ENCODE results near the gene TM7SF2. TPM values are rescaled to one million over a fixed set of nuclear protein-coding genes. Genes with fewer than 3 reads are reported as not detected.
A peak's percentile ranks its signal among the peaks of the same experiment; 100 is the strongest.

TM7SF2 gene
- total RNA-seq, 1 experiment from 2014 or later: 44.2 TPM

GRCh38 chr11:65132988-65133700 is 21.5 kb downstream of the TM7SF2 start:
- TSS peak; percentile 40 for BruUV-seq (replicated peaks)
- Histone ChIP-seq H3K4me2 (ENCODE audit: low read length) (peak overlapping the region; percentile 96), H3K36me3 (ENCODE audit: low read depth, low read length) (peaks cover 32% of the 10 kb centered on the region; the same call in 1 of the 2 replicates), H4K20me1 (ENCODE audit: low read length) (no peaks in the 10 kb centered on the region; the same call in 1 of the 2 replicates), H3K27ac (ENCODE audit: low read length) (no peak overlapping the region), H3K27me3 (ENCODE audit: low read length) (no peaks in the 10 kb centered on the region), H3K79me2 (ENCODE audit: low read length) (peaks cover 35% of the 10 kb centered on the region), H3F3A (ENCODE audit: low read length, unreplicated experiment) (no peaks in the 10 kb centered on the region), H3K4me1 (ENCODE audit: insufficient read depth, low read length) (peaks cover 16% of the 10 kb centered on the region), H3K4me3 (ENCODE audit: low read length) (peak overlapping the region; percentile 90), H3K9ac (ENCODE audit: low read length) (peak overlapping the region; percentile 98), H3K9me3 (ENCODE audit: low read length) (no peaks in the 10 kb centered on the region), H3K9me2 (replicated peaks; ENCODE audit: low read length) (no peaks in the 10 kb centered on the region), H2AFZ (ENCODE audit: low read length) (no peak overlapping the region)
- POLR2A ChIA-PET (ENCODE audit: unreplicated experiment): no interaction called here
- TF ChIP-seq, protein P1, sequence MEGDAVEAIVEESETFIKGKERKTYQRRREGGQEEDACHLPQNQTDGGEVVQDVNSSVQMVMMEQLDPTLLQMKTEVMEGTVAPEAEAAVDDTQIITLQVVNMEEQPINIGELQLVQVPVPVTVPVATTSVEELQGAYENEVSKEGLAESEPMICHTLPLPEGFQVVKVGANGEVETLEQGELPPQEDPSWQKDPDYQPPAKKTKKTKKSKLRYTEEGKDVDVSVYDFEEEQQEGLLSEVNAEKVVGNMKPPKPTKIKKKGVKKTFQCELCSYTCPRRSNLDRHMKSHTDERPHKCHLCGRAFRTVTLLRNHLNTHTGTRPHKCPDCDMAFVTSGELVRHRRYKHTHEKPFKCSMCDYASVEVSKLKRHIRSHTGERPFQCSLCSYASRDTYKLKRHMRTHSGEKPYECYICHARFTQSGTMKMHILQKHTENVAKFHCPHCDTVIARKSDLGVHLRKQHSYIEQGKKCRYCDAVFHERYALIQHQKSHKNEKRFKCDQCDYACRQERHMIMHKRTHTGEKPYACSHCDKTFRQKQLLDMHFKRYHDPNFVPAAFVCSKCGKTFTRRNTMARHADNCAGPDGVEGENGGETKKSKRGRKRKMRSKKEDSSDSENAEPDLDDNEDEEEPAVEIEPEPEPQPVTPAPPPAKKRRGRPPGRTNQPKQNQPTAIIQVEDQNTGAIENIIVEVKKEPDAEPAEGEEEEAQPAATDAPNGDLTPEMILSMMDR (conservative IDR thresholded peaks at IDR 0.05; ENCODE audit: low read depth, low read length): no peak
- TF ChIP-seq EZH2 (IDR thresholded peaks at IDR 0.05; ENCODE audit: low read length, unreplicated experiment) (no peak), EZH2phosphoT487 (IDR thresholded peaks at IDR 0.05; ENCODE audit: borderline replicate concordance, low read length) (no peak)
- intact Hi-C loops (cut with micrococcal nuclease): no loop called here
- ATAC-seq: 0 out of 2 replicates have a peak, but pooled peaks have one; percentile 7
- CTCF ChIA-PET: no interaction called here
- peak; percentile 73 for DNase-seq

GRCh38 chr11:65133724-65134123 is 22.1 kb downstream of the TM7SF2 start:
- no peaks in the 10 kb centered on the region for H3F3A ChIP-seq (ENCODE audit: low read length, unreplicated experiment)
- H3K4me3 ChIP-seq (ENCODE audit: low read length): peak overlapping the region; percentile 90
- H3K27ac ChIP-seq (ENCODE audit: low read length): peak overlapping the region; percentile 95
- peak overlapping the region; percentile 96 for H3K4me2 ChIP-seq (ENCODE audit: low read length)
- TF ChIP-seq EZH2 (IDR thresholded peaks at IDR 0.05; ENCODE audit: low read length, unreplicated experiment) (no peak), EZH2phosphoT487 (IDR thresholded peaks at IDR 0.05; ENCODE audit: borderline replicate concordance, low read length) (no peak)
- TF ChIP-seq, protein P1 (conservative IDR thresholded peaks at IDR 0.05; ENCODE audit: low read depth, low read length): no peak
- peaks cover 32% of the 10 kb centered on the region; the same call in 1 of the 2 replicates for H3K36me3 ChIP-seq (ENCODE audit: low read depth, low read length)
- peaks cover 16% of the 10 kb centered on the region for H3K4me1 ChIP-seq (ENCODE audit: insufficient read depth, low read length)
- CTCF ChIA-PET: no interaction called here
- no peak for ATAC-seq
- DNase-seq: no peak
- intact Hi-C loops (cut with micrococcal nuclease): no loop called here
- no peaks in the 10 kb centered on the region; the same call in 1 of the 2 replicates for H4K20me1 ChIP-seq (ENCODE audit: low read length)
- H3K9ac ChIP-seq (ENCODE audit: low read length): peak overlapping the region; percentile 98
- H3K79me2 ChIP-seq (ENCODE audit: low read length): peaks cover 35% of the 10 kb centered on the region
- POLR2A ChIA-PET (ENCODE audit: unreplicated experiment): no interaction called here
- BruUV-seq (replicated peaks): no TSS peak
- H3K9me2 ChIP-seq (replicated peaks; ENCODE audit: low read length): no peaks in the 10 kb centered on the region
- H3K9me3 ChIP-seq (ENCODE audit: low read length): no peaks in the 10 kb centered on the region
- no peaks in the 10 kb centered on the region for H3K27me3 ChIP-seq (ENCODE audit: low read length)
- H2AFZ ChIP-seq (ENCODE audit: low read length): peak overlapping the region; percentile 87
